Measurements from ENCODE around the gene ZNF532.

- no peak for TF ChIP-seq CTCF (IDR thresholded peaks at IDR 0.05)
- no peak for TF ChIP-seq ZFX (IDR thresholded peaks at IDR 0.05; ENCODE audit: borderline replicate concordance)
Measured at GRCh38 chr18:58966704-58967103, 102.0 kb downstream of the ZNF532 start.
